HepG2 (cell line): ENCODE data around the gene RERE. TPM values are rescaled to one million over a fixed set of nuclear protein-coding genes. Genes with fewer than 3 reads are reported as not detected.

Experiments
- AKAP8 ChIP-seq: sonication (generic); formaldehyde crosslinking; IDR thresholded peaks from 2 replicates; pipeline ENCODE4 v1.5.1; 2020; ENCODE audit warnings: mild to moderate bottlenecking, missing genetic modification reagents
- FOXA3 ChIP-seq: IDR thresholded peaks from 2 replicates; pipeline ENCODE4 v1.6.1; 2016; ENCODE audit warnings: missing genetic modification reagents, missing compliant biosample characterization
- NFKB2 ChIP-seq: sonication (generic); formaldehyde crosslinking; IDR thresholded peaks from 2 replicates; pipeline ENCODE4 v1.4.0; 2020; ENCODE audit warnings: missing genetic modification reagents, borderline replicate concordance
- PHB2 ChIP-seq: fragments of 450-650 bp; IDR thresholded peaks from 2 replicates; pipeline ENCODE4 v1.6.1; 2018; ENCODE audit not compliant: partially characterized antibody
- PHF5A ChIP-seq: IDR thresholded peaks from one replicate; pipeline ENCODE4 v1.6.1; 2018; ENCODE audit warnings: low read depth, missing genetic modification reagents; ENCODE audit not compliant: unreplicated experiment
- PRMT3 ChIP-seq: sonication (generic); formaldehyde crosslinking; IDR thresholded peaks from 2 replicates; pipeline ENCODE4 v1.8.1; 2022; ENCODE audit warnings: low read depth, mild to moderate bottlenecking, moderate library complexity, missing genetic modification reagents, borderline replicate concordance
- SETDB1 ChIP-seq: sonication (generic); formaldehyde crosslinking; IDR thresholded peaks from 2 replicates; pipeline ENCODE4 v1.5.1; 2020; ENCODE audit warnings: missing genetic modification reagents, mild to moderate bottlenecking, borderline replicate concordance
- SMAD3 ChIP-seq: sonication (generic); formaldehyde crosslinking; IDR thresholded peaks from 2 replicates; pipeline ENCODE4 v1.4.0; 2020; ENCODE audit warnings: missing genetic modification reagents
- SOX13 ChIP-seq, 3 experiments: fragments of 450-650 bp in 1 of 3; sonication (generic) in 1 of 3; formaldehyde crosslinking in 1 of 3; IDR thresholded peaks in 2 of 3; conservative IDR thresholded peaks in 1 of 3; 2 replicates each; pipeline versions ENCODE4 v1.5.0 to v1.6.1; 2016 to 2020; ENCODE audit warnings: antibody characterized with exemption in 1 of 3, mild to moderate bottlenecking in 1 of 3, missing compliant biosample characterization in 1 of 3, missing genetic modification reagents in 1 of 3, moderate library complexity in 1 of 3
- SRSF1 ChIP-seq: fragments of 200-400 bp; formaldehyde crosslinking; optimal IDR thresholded peaks from 2 replicates; pipeline ENCODE3; 2017; ENCODE audit warnings: mild to moderate bottlenecking, low read depth, low read length, moderate library complexity
- ZNF296 ChIP-seq: sonication (generic); formaldehyde crosslinking; conservative IDR thresholded peaks from 2 replicates; pipeline ENCODE4 v1.5.0; 2020; ENCODE audit warnings: mild to moderate bottlenecking, missing genetic modification reagents
- ZNF432 ChIP-seq: sonication (generic); formaldehyde crosslinking; IDR thresholded peaks from 2 replicates; pipeline ENCODE4 v1.5.0; 2020; ENCODE audit warnings: missing genetic modification reagents, mild to moderate bottlenecking, borderline replicate concordance
- ZNF460 ChIP-seq: sonication (generic); formaldehyde crosslinking; IDR thresholded peaks from 2 replicates; pipeline ENCODE4 v1.5.1; 2020; ENCODE audit warnings: missing genetic modification reagents, mild to moderate bottlenecking, borderline replicate concordance
- polyA plus RNA-seq, 8 experiments: library from polyadenylated mRNA; depleted of rRNA in 3 of 8; stranded (reverse) in 7 of 8; unstranded in 1 of 8; fragments of >200 nt; fragmentation: Illumina TruSeq in 4 of 8; extraction: Trizol in 4 of 8; gene quantifications; 2 replicates each; pipeline versions ENCODE4 v1.2.1 to v1.2.3, GENCODE V29; 2011 to 2016; ENCODE audit warnings: low read depth in 4 of 8, missing spikeins in 1 of 8, mixed read lengths in 1 of 8; ENCODE audit not compliant: insufficient read depth in 1 of 8
- total RNA-seq, 5 experiments: library from RNA; depleted of rRNA; stranded (reverse); fragments of >200 nt; fragmentation: Illumina TruSeq; extraction: Trizol; gene quantifications; 2 replicates each; pipeline ENCODE4 v1.2.3, GENCODE V29; 2016; ENCODE audit warnings: low read depth in 1 of 5
- TF ChIP-seq, protein P1 (sequence below): sonication (generic); formaldehyde crosslinking; IDR thresholded peaks from 2 replicates; pipeline ENCODE4 v1.4.0; 2020; ENCODE audit warnings: low read depth, missing genetic modification reagents
- TF ChIP-seq, protein P2 (sequence below): sonication (generic); formaldehyde crosslinking; IDR thresholded peaks from 2 replicates; pipeline ENCODE4 v1.4.0; 2020; ENCODE audit warnings: missing genetic modification reagents
- TF ChIP-seq, protein P3 (sequence below): sonication (generic); formaldehyde crosslinking; IDR thresholded peaks from 2 replicates; pipeline ENCODE4 v1.5.0; 2020; ENCODE audit warnings: mild to moderate bottlenecking, missing genetic modification reagents, borderline replicate concordance

The RERE gene
- total and polyA plus RNA-seq, 2 of the 13 experiments (the other 11 are each of a cell fraction or from before 2014, with no cell fraction given), result 18.3 to 21.9 TPM

DNA sequence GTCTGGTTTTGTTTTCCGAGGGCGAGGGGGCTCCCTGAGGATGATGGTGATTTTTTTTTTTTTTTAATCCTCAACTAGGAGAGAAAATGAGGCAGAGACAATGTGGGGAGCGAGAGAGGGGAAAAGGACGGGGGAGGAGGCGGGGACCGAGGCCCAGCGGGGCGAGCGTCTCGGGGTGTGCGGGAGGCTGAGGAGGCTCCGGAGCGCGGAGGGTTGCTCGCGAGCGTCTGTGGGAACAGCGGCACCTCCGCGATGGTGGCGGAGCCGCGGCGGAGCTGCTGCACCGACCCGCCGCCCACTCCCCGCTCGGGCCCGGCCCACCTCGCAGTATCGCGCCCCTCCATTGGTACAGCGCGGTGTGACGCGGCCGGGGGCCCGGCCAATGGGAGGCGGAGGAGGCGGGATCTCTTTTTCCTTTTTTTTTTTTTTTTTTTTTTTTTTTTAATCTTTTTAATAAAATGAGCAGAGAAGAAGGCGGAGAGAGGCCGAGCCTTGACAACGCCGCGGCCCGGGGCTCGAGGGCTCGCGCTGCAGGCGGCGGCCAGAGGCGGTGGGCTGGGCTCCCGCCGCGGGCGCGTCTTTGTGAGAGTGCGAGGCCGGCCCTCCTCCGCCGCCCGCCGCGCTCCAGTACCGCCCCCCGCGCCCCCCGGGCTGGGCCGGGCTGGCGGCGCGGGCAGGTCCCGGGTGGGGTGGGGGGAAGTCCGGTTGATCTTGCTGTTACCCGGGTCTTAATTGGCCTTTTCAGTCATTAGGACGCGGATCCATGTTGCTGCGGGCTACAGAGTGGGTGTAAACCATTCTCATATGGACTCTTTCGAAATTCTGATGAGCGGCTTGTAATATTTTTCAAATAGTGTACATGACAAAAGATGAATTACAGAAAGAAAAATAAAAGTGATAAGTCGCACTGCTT lies at the start of gene RERE (continued):
- TF ChIP-seq, protein P1, sequence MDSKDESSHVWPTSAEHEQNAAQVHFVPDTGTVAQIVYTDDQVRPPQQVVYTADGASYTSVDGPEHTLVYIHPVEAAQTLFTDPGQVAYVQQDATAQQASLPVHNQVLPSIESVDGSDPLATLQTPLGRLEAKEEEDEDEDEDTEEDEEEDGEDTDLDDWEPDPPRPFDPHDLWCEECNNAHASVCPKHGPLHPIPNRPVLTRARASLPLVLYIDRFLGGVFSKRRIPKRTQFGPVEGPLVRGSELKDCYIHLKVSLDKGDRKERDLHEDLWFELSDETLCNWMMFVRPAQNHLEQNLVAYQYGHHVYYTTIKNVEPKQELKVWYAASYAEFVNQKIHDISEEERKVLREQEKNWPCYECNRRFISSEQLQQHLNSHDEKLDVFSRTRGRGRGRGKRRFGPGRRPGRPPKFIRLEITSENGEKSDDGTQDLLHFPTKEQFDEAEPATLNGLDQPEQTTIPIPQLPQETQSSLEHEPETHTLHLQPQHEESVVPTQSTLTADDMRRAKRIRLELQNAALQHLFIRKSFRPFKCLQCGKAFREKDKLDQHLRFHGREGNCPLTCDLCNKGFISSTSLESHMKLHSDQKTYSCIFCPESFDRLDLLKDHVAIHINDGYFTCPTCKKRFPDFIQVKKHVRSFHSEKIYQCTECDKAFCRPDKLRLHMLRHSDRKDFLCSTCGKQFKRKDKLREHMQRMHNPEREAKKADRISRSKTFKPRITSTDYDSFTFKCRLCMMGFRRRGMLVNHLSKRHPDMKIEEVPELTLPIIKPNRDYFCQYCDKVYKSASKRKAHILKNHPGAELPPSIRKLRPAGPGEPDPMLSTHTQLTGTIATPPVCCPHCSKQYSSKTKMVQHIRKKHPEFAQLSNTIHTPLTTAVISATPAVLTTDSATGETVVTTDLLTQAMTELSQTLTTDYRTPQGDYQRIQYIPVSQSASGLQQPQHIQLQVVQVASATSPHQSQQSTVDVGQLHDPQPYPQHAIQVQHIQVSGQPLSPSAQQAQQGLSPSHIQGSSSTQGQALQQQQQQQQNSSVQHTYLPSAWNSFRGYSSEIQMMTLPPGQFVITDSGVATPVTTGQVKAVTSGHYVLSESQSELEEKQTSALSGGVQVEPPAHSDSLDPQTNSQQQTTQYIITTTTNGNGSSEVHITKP, result no peak
- no peak for TF ChIP-seq ZNF460
- no peak for TF ChIP-seq SETDB1 (CRISPR knock-in tag)
- TF ChIP-seq SOX13 (IDR thresholded peaks at IDR 0.05), result no peak
- peak in 1 of 2 experiments; percentile 3; a peak in 1 of 4 replicates for TF ChIP-seq SOX13 (CRISPR knock-in tag; conservative IDR thresholded peaks at IDR 0.05 in 1 of 2, IDR thresholded peaks at IDR 0.05 in 1 of 2)
- no peak for TF ChIP-seq ZNF296 (CRISPR knock-in tag)
- TF ChIP-seq FOXA3 (CRISPR knock-in tag), result peak; percentile 7; the same call in 1 of the 2 replicates
- TF ChIP-seq, protein P2, sequence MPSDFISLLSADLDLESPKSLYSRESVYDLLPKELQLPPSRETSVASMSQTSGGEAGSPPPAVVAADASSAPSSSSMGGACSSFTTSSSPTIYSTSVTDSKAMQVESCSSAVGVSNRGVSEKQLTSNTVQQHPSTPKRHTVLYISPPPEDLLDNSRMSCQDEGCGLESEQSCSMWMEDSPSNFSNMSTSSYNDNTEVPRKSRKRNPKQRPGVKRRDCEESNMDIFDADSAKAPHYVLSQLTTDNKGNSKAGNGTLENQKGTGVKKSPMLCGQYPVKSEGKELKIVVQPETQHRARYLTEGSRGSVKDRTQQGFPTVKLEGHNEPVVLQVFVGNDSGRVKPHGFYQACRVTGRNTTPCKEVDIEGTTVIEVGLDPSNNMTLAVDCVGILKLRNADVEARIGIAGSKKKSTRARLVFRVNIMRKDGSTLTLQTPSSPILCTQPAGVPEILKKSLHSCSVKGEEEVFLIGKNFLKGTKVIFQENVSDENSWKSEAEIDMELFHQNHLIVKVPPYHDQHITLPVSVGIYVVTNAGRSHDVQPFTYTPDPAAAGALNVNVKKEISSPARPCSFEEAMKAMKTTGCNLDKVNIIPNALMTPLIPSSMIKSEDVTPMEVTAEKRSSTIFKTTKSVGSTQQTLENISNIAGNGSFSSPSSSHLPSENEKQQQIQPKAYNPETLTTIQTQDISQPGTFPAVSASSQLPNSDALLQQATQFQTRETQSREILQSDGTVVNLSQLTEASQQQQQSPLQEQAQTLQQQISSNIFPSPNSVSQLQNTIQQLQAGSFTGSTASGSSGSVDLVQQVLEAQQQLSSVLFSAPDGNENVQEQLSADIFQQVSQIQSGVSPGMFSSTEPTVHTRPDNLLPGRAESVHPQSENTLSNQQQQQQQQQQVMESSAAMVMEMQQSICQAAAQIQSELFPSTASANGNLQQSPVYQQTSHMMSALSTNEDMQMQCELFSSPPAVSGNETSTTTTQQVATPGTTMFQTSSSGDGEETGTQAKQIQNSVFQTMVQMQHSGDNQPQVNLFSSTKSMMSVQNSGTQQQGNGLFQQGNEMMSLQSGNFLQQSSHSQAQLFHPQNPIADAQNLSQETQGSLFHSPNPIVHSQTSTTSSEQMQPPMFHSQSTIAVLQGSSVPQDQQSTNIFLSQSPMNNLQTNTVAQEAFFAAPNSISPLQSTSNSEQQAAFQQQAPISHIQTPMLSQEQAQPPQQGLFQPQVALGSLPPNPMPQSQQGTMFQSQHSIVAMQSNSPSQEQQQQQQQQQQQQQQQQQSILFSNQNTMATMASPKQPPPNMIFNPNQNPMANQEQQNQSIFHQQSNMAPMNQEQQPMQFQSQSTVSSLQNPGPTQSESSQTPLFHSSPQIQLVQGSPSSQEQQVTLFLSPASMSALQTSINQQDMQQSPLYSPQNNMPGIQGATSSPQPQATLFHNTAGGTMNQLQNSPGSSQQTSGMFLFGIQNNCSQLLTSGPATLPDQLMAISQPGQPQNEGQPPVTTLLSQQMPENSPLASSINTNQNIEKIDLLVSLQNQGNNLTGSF (CRISPR knock-in tag), result no peak
- TF ChIP-seq NFKB2 (CRISPR knock-in tag), result no peak
- peak; percentile 78 for TF ChIP-seq PHF5A (CRISPR knock-in tag)
- 0 out of 2 replicates have a peak, but pooled peaks have one; percentile 32 for TF ChIP-seq PRMT3 (CRISPR knock-in tag)
- TF ChIP-seq PHB2, result no peak
- no peak for TF ChIP-seq ZNF432
- TF ChIP-seq, protein P3, sequence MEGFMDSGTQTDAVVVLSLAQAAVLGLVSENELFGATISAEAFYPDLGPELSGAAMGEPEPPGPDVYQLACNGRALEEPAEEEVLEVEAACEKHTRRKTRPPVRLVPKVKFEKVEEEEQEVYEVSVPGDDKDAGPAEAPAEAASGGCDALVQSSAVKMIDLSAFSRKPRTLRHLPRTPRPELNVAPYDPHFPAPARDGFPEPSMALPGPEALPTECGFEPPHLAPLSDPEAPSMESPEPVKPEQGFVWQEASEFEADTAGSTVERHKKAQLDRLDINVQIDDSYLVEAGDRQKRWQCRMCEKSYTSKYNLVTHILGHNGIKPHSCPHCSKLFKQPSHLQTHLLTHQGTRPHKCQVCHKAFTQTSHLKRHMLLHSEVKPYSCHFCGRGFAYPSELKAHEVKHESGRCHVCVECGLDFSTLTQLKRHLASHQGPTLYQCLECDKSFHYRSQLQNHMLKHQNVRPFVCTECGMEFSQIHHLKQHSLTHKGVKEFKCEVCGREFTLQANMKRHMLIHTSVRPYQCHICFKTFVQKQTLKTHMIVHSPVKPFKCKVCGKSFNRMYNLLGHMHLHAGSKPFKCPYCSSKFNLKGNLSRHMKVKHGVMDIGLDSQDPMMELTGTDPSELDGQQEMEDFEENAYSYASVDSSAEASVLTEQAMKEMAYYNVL (CRISPR knock-in tag), result no peak
- 0 out of 2 replicates have a peak, but pooled peaks have one; percentile 29 for TF ChIP-seq AKAP8 (CRISPR knock-in tag)
- TF ChIP-seq SRSF1, result no peak
- no peak for TF ChIP-seq SMAD3 (CRISPR knock-in tag)
